Right cardiac atrium (tissue), 5 donors: ENCODE measurements around the gene NEK5. TPM values are rescaled to one million over a fixed set of nuclear protein-coding genes. Genes with fewer than 3 reads are reported as not detected.
"Not testable (repeated sequence)": the region's sequence is repeated elsewhere in the genome, so short reads cannot be mapped to it uniquely, and the experiment has no call there.

Source experiments
- ATAC-seq, 2 donors: fragments of 200-7000 bp; cut with Tn5 transposase; one replicate each; pipeline versions ENCODE4 v1.8.0 to v1.9.1; 2020; ENCODE audit warnings: moderate library complexity in 2 of 2, mild to moderate bottlenecking in 1 of 2
- DNase-seq, 3 donors: peaks; one replicate each; pipeline ENCODE4 v3.0.0-alpha.2; 2020
- H3K27ac ChIP-seq: one replicate; pipeline ENCODE4 v1.5.1; 2013; ENCODE audit warnings: mild to moderate bottlenecking, low read length, control low read depth, moderate library complexity
- H3K27me3 ChIP-seq: one replicate; pipeline ENCODE4 v1.6.1; 2013; ENCODE audit not compliant: control insufficient read depth, insufficient read depth
- H3K4me1 ChIP-seq: one replicate; pipeline ENCODE4 v1.6.1; 2013; ENCODE audit warnings: low read length; ENCODE audit not compliant: control insufficient read depth, insufficient read depth
- H3K4me3 ChIP-seq: one replicate; pipeline ENCODE4 v1.5.1; 2013; ENCODE audit warnings: low read length, control low read depth
- H3K9me3 ChIP-seq: one replicate; pipeline ENCODE4 v1.6.1; 2013; ENCODE audit warnings: low read length; ENCODE audit not compliant: control insufficient read depth
- WGBS: extraction: QIAGEN DNeasy Blood & Tissue Kit; methylation state at CpG from one replicate; pipeline ENCODE4 v1.1.7; 2013; 5-methylcytosine and 5-hydroxymethylcytosine counted together
- intact Hi-C, 4 donors: fragments of 100-400 bp; cut with DNase I; formaldehyde crosslinking; loops; one replicate each; pipeline versions ENCODE4 v1.11.0 to v1.14.0; 2022 to 2023
- polyA plus RNA-seq: library from polyadenylated mRNA; stranded (reverse); fragments of 200-250 nt; gene quantifications from one replicate; pipeline ENCODE4 v1.2.3, GENCODE V29; 2013
- total RNA-seq, 4 donors: library from RNA; stranded (reverse); fragmentation: NEBNext Ultra II Directional; extraction: Animal tissue kit (Norgen Biotek cat#: 25700); gene quantifications; one replicate each; pipeline ENCODE4 v1.2.1, GENCODE V29; 2021
- donor health status: healthy with polysubstance abuse.
- donor health status: DM: no; HTN: yes; CAD: no.
- donor health status: DM: no; HTN: no; CAD: no.
- donor health status: DM: no; HTN: yes; CAD: no; lungs with severe emphysema.
- donor health status: DM: yes; HTN: yes; CAD: no.

Gene NEK5
- total and polyA plus RNA-seq, 5 donors, result 0.39 to 1.2 (median 0.51) TPM

- H3K27ac ChIP-seq, result no peak overlapping the region
- H3K27me3 ChIP-seq, result no peaks in the 10 kb centered on the region
- ATAC-seq (peak in 1 of 2 donors; percentile 45), DNase-seq (no peak)
- 83% methylated on average over 1 of the region's 1 CpG for WGBS
- no peaks in the 10 kb centered on the region for H3K4me1 ChIP-seq
- H3K4me3 ChIP-seq, result no peak overlapping the region
- intact Hi-C loops, result no loop called here
- H3K9me3 ChIP-seq, result peaks cover 8% of the 10 kb centered on the region
These were observed 57.8 kb downstream of the NEK5 start for GRCh38 chr13:52070929-52071523.

- no peak for ATAC-seq
- Histone ChIP-seq H3K9me3 (peaks cover 8% of the 10 kb centered on the region), H3K4me3 (no peak overlapping the region), H3K27ac (no peak overlapping the region), H3K4me1 (no peaks in the 10 kb centered on the region), H3K27me3 (no peaks in the 10 kb centered on the region)
- intact Hi-C loops, result no loop called here
- DNase-seq, result no peak
These were observed 61.6 kb downstream of the NEK5 start for GRCh38 chr13:52067237-52067636.

GRCh38 chr13:52061587-52061986 lies 67.3 kb downstream of the NEK5 start:
- no peaks in the 10 kb centered on the region for H3K9me3 ChIP-seq
- no peak overlapping the region for H3K27ac ChIP-seq
- no peaks in the 10 kb centered on the region for H3K4me1 ChIP-seq
- no peaks in the 10 kb centered on the region for H3K27me3 ChIP-seq
- intact Hi-C loops, result no loop called here
- WGBS, result 13% methylated on average over 3 of the region's 3 CpGs
- H3K4me3 ChIP-seq, result no peak overlapping the region
- ATAC-seq (peak in 1 of 2 donors; percentile 16), DNase-seq (no peak)

- H3K27me3 ChIP-seq, ATAC-seq, H3K4me1 ChIP-seq, H3K9me3 ChIP-seq, H3K4me3 ChIP-seq, intact Hi-C loops, DNase-seq: not testable (repeated sequence)
- 78% methylated on average over 3 of the region's 3 CpGs for WGBS
- peak overlapping the region; percentile 66 for H3K27ac ChIP-seq
These were observed 67.8 kb downstream of the NEK5 start for GRCh38 chr13:52061064-52061463.

GRCh38 chr13:52053460-52053859 lies 75.4 kb downstream of the NEK5 start:
- Histone ChIP-seq H3K9me3 (no peaks in the 10 kb centered on the region), H3K27me3 (no peaks in the 10 kb centered on the region), H3K4me1 (no peaks in the 10 kb centered on the region), H3K4me3 (no peak overlapping the region), H3K27ac (no peak overlapping the region)
- intact Hi-C loops, result no loop called here
- ATAC-seq (no peak), DNase-seq (no peak)
- WGBS, result 78% methylated on average over 4 of the region's 4 CpGs

DNA sequence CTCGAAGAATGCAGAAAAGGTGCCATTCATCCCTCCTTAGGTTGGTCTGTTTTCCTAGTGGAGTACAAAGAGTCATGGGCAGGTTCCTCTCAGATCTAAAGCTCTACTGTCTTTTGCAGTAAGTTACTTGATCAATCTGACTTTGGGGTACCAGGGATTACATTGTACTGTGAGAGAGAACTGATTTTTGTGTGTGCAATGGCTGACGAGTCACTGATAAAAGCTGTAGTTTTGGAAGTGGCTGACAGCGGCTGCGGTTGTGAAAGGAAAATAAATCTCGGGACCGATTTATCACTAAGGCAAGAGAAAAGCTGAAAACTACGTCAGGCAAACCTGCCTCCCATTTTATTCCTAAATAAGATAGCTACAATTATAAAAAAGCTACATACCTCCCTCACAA lies 77.5 kb downstream of the NEK5 start:
- no peak overlapping the region for H3K27ac ChIP-seq
- ATAC-seq (no peak), DNase-seq (no peak)
- H3K4me3 ChIP-seq, result no peak overlapping the region
- 58% methylated on average over 7 of the region's 7 CpGs for WGBS
- H3K27me3 ChIP-seq, result no peaks in the 10 kb centered on the region
- intact Hi-C loops, result no loop called here
- H3K9me3 ChIP-seq, result no peaks in the 10 kb centered on the region
- H3K4me1 ChIP-seq, result no peaks in the 10 kb centered on the region

DNA sequence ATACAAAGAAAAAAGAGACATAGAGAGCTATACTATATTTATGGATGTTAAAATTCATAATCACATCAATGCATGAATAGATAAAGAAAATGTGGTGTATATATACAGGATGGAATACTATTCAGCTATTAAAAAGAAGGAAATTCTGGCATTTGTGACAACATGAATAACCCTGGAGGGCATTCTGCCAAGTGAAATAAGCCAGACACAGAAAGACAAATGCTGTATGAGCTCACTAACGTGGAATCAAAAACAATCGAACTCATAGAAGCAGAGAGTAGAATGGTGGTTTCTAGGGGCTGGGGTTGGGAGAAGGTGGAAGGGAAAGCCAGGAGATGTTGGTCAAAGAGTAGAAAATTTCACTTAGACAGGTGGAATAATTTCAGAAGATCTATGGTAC lies 80.4 kb downstream of the NEK5 start:
- 65% methylated on average over 2 of the region's 2 CpGs for WGBS

GRCh38 chr13:52047463-52047862 lies 81.4 kb downstream of the NEK5 start:
- intact Hi-C loops, result no loop called here
- Histone ChIP-seq H3K9me3 (no peaks in the 10 kb centered on the region), H3K4me3 (no peak overlapping the region), H3K27me3 (no peaks in the 10 kb centered on the region), H3K27ac (no peak overlapping the region), H3K4me1 (no peaks in the 10 kb centered on the region)
- 92% methylated on average over 3 of the region's 3 CpGs for WGBS
- ATAC-seq, result no peak
- DNase-seq, result no peak

More for the DNA sequence above, 80.4 kb downstream of the NEK5 start:
- no peak overlapping the region for H3K4me3 ChIP-seq
- no peaks in the 10 kb centered on the region for H3K4me1 ChIP-seq
- intact Hi-C loops, result no loop called here
- H3K27ac ChIP-seq, result no peak overlapping the region
- DNase-seq (no peak), ATAC-seq (no peak)
- no peaks in the 10 kb centered on the region for H3K27me3 ChIP-seq
- no peaks in the 10 kb centered on the region for H3K9me3 ChIP-seq

- intact Hi-C loops, result no loop called here
- H3K27ac ChIP-seq, result no peak overlapping the region
- DNase-seq, result no peak
- no peaks in the 10 kb centered on the region for H3K27me3 ChIP-seq
- WGBS, result 94% methylated on average over 3 of the region's 3 CpGs
- ATAC-seq, result no peak
- H3K4me1 ChIP-seq, result no peaks in the 10 kb centered on the region
- H3K9me3 ChIP-seq, result no peaks in the 10 kb centered on the region
- no peak overlapping the region for H3K4me3 ChIP-seq
These were observed 85.2 kb downstream of the NEK5 start for GRCh38 chr13:52043675-52044074.

- intact Hi-C loops, result no loop called here
- no peaks in the 10 kb centered on the region for H3K9me3 ChIP-seq
- H3K27me3 ChIP-seq, result no peaks in the 10 kb centered on the region
- H3K4me1 ChIP-seq, result no peaks in the 10 kb centered on the region
- 83% methylated on average over 1 of the region's 1 CpG for WGBS
- H3K27ac ChIP-seq, result no peak overlapping the region
- ATAC-seq, result no peak
- no peak for DNase-seq
- H3K4me3 ChIP-seq, result no peak overlapping the region
These were observed 92.8 kb downstream of the NEK5 start for GRCh38 chr13:52036037-52036436.

- WGBS, result 78% methylated on average over 5 of the region's 5 CpGs
- intact Hi-C loops, result no loop called here
- Histone ChIP-seq H3K4me1 (no peaks in the 10 kb centered on the region), H3K27me3 (no peaks in the 10 kb centered on the region), H3K4me3 (no peak overlapping the region), H3K27ac (no peak overlapping the region), H3K9me3 (no peaks in the 10 kb centered on the region)
- DNase-seq, result no peak
- no peak for ATAC-seq
These were observed 94.2 kb downstream of the NEK5 start for GRCh38 chr13:52034616-52035226.

GRCh38 chr13:52033039-52033438 lies 95.8 kb downstream of the NEK5 start:
- Histone ChIP-seq H3K4me1 (no peaks in the 10 kb centered on the region), H3K9me3 (no peaks in the 10 kb centered on the region), H3K4me3 (no peak overlapping the region), H3K27me3 (no peaks in the 10 kb centered on the region), H3K27ac (no peak overlapping the region)
- ATAC-seq, result no peak
- DNase-seq, result no peak
- 85% methylated on average over 2 of the region's 2 CpGs for WGBS
- intact Hi-C loops, result no loop called here
